Measurements from ENCODE around the gene ZNF511.

- no peak for TF ChIP-seq CTCF (IDR thresholded peaks at IDR 0.05 in 2 of 3, conservative IDR thresholded peaks at IDR 0.05 in 1 of 3; ENCODE audit: borderline replicate concordance in 1 of 3, insufficient read depth in 1 of 3, low read depth in 2 of 3, low read length in 2 of 3)
- TF ChIP-seq EZH2phosphoT487 (IDR thresholded peaks at IDR 0.05; ENCODE audit: borderline replicate concordance) = no peak
- TF ChIP-seq EGR1 (IDR thresholded peaks at IDR 0.05; ENCODE audit: low read depth) = no peak
- TF ChIP-seq TCF7L2 (IDR thresholded peaks at IDR 0.05; ENCODE audit: borderline replicate concordance, extremely low read depth, insufficient read depth, insufficient read length) = no peak
- TF ChIP-seq POLR2A (IDR thresholded peaks at IDR 0.05; ENCODE audit: borderline replicate concordance, extremely low read depth, insufficient read depth, insufficient read length) = no peak
Observed at GRCh38 chr10:133271521-133272300, 37.0 kb upstream of the ZNF511 start.

Measured in HCT116 (cell line).